DLD1 (cell line): ENCODE measurements around the gene GCDH.
"Not testable (repeated sequence)": the region's sequence is repeated elsewhere in the genome, so short reads cannot be mapped to it uniquely, and the experiment has no call there.

ENCODE experiments used
- in situ Hi-C: cut with HindIII; loops from 2 replicates; pipeline ENCODE4 v1.10.0; 2017; ENCODE audit warnings: low sequenced_read_pairs

GCDH gene

DNA sequence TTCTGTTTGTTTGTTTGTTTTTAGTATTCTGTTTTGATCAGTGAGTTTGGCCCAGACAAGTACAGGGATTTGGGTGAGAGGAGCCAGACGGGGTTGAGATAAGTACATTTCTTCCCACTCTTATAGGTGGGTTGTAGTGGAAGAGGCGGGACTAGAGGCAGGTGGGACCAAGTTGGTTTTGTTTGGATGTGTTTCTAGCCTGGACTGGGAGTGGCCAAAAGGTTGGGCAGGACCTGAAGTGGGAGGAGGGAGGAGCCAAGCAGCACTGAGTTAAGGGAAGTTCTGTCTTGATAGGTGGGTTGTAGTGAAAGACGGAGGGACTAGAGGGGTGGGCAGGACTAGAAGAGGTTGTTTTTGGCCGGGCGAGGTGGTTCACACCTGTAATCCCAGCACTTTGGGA lies 18.7 kb upstream of the GCDH start:
- in situ Hi-C loops = no loop called here

DNA sequence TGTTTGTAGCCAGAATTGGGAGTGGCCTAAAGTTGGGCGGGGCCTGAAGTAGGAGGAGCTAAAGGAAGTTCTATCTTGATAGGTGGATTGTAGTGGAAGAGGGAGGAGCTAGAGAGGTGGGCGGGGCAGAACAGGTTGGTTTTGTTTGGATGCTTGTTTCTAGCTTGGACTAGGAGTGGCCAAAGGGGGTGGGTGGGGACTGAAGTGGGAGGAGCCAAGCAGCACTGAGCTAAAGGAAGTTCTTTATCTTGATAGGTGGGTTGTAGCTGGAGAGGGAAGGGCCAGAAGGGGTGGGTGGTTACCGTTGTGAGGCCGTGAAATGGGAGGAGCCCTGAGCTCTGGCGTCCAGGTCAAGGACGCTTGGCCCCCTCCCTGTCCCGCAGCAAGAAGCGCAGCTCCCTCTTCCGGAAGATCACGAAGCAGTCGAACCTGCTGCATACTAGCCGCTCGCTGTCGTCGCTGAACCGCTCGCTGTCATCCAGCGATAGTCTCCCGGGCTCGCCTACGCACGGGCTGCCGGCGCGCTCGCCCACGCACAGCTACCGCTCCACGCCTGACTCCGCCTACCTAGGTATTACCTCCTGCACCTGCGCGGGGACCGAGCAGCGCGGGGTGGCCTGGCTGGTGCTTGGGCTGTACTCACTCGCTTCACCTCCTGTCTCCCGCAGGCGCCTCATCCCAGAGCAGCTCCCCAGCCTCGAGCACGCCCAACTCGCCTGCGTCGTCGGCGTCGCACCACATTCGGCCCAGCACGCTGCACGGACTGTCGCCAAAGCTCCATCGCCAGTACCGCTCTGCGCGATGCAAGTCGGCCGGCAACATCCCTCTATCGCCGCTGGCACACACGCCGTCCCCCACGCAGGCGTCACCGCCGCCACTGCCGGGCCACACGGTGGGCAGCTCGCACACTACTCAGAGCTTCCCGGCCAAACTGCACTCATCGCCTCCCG lies 17.7 kb upstream of the GCDH start:
- in situ Hi-C loops = no loop called here

DNA sequence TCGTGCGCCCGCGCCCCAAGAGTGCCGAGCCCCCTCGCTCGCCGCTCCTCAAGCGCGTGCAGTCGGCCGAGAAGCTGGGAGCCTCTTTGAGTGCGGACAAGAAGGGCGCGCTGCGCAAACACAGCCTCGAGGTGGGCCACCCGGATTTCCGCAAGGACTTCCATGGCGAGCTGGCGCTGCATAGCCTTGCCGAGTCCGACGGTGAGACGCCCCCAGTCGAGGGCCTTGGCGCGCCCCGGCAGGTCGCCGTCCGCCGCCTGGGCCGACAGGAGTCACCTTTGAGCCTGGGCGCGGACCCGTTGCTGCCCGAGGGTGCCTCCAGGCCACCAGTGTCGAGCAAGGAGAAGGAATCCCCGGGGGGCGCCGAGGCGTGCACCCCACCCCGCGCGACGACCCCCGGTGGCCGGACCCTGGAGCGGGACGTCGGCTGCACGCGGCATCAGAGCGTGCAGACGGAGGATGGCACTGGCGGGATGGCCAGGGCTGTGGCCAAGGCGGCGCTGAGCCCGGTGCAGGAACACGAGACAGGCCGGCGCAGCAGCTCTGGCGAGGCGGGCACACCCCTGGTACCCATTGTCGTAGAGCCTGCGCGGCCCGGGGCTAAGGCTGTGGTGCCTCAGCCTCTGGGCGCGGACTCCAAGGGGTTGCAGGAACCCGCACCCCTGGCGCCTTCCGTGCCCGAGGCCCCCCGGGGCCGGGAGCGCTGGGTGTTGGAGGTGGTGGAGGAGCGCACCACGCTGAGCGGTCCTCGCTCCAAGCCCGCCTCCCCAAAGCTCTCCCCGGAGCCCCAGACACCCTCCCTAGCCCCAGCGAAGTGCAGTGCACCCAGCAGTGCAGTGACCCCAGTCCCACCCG lies 16.8 kb upstream of the GCDH start:
- in situ Hi-C loops = no loop called here

DNA sequence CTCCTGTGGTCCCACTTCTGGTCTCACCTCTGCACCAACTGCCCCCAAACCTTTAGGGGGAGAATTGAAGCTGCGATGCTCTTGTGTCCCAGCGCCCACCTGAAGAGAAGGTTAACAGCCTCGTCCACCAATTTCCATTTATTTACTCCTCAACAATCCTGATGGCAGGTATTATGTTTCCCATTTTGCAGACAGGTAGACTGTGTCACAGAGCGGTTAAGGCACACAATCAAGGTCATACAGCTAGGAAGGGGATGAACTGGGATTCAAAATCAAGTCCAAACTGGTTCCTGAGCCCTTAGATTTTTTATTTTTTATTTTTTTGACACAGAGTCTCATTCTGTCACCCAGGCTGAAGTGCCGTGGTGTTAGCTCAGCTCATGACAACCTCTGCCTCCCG lies 15.9 kb upstream of the GCDH start:
- in situ Hi-C loops = no loop called here

DNA sequence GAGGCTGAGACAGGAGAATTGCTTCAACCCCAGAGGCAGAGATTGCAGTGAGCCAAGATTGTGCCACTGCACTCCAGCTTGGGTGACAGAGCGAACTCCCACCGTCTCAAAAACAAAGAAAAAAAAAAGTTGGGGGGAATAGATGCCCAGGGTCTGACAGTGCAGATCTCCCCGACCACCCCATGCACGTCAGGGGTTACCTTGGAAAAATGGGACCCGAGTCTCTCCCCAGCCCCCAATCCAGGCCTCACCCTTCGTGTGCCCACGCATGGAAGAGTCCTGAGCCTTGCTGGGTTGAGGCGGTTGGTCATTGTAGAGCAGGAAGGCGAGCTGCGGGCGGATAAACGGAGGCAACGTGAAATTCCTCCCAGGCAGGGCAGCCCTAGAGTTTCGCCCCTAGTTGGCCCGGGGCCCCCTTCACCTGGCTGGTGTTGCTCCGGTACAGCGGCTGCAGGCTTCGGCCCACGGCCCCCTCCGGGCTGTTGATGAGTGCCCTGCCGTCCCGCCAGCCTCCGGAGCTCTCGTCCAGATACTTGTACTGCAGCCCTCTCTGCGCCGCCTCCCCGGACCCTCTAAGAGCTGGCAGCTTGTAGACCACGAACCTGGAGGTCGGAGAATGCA lies 10.3 kb upstream of the GCDH start:
- in situ Hi-C loops = no loop called here

DNA sequence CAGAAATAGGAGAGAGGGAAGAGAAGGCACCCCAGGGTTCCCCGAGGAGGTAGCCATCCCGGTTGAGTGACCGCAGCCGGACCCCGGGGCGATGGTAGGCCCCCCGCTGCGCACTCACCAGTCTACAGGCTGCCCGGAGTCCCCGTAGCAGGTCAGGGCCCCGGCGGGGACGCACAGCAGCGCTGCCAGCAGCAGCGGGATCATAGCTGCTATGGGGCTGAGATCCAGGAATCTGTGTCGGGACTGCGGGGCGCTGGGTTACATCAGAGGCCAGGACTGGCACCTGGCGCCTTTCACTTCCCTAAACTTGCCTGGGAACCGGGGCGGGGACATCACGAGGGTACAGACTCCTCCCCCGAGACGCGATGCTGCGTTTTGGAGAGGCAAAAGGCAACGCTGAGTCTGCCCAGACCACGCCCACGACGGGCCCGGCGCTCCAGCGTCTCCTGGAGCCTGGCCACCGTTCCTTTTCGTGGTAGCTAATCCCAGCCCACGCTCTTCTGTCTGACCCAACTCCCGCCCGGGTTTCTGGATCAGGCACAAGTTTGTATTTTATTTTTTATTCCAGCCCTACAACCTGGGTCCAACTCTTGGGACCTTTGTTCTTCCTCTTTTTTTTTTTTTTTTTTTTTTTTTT lies 9.7 kb upstream of the GCDH start, which contains the start of gene DNASE2:
Gene DNASE2 (minus strand): TSS at position 278 of the 637 bp plus-strand sequence. CDS start 74 bp downstream, at position 204.
- in situ Hi-C loops = no loop called here

DNA sequence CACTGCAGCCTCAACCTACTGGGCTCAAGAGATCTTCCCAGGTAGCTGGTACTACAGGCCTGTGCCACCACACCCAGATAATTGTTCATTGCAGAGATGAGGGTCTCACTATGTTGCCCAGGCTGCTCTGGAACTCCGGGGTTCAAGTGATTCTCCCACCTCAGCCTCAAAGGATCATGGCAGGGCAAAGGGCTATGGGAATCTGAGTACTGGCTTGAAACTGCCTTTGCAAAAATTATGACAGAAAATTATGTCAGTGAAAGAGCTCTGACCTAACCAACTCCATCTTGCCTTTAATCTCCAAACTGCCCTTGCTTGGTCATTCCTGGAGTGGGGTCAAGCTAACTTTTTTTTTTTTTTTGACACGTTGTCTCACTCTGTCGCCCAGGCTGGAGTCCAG lies 8.4 kb upstream of the GCDH start:
- in situ Hi-C loops = no loop called here

DNA sequence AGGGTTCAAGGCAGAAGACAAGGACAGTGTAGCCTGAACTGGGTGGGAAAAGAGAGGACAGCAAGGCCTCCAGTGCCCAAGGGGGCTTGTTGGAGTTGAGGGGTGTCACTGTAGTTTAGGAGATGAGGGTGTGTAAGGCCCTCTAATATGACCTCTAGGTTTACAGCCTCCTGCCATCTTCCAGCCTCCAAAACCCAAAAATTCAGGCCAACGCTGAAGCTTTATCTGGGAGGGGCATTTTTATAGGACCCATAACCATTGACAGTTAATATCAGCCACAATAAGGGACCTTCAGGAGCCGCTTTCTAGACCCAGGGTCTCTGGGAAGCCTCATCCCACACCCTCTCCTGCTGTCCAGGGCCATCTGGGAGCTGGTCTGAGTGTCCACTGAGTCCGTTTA lies 6.8 kb upstream of the GCDH start:
- in situ Hi-C loops = no loop called here

DNA sequence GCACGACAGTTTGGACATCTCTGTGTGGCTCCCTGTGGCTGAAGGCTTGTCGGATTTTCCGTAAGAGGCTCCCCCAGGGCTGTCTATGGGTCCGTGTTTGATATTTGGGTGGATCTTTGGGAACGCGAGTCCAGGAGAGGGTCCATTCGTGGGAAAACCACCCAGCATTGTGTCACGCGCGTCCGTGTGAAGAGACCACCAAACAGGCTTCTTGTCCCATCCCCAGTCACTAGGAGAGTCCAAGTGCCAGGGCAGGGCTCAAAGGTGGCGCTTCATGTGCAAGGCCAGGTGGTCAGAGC lies 6.4 kb upstream of the GCDH start:
- in situ Hi-C loops = no loop called here

DNA sequence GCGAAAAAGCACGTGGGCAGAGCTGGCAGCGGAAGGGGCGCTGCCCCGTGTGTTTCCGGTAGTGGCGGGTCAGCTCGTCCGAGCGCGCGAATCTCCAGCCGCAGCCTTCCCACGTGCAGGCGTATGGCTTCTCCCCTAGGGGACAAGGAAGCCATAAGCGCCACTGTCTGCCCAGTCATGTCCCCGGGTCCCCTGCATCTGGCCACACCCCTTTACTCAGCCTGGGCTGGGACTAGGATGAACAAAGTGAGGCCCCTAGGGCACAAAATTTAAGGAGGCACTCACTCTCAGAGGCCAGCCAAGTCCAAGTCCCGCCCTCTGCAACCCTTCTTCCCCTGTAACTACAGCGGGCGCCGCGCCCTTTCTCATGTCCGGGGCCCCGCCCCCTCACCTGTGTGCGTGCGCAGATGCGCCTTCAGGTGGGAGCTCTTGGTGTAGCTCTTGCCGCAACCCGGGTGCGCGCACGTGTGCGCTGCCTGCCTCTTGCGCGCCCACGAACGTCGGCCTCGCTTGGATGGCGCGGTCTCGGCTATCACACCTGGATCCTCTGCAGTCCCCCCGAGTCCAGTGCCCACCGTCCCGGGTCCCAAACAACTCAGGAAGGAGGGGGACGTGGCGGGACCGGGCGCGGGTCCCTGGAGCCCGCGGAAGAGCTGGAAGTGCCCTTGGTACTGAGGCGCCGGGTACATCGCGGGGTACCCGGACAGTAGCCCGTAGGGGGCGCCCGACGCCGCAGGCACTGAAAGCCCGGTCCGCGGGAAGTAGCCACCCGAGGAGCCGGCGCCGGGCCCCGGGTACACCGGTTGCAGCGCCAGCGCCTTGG lies 5.8 kb upstream of the GCDH start:
- in situ Hi-C loops = no loop called here

DNA sequence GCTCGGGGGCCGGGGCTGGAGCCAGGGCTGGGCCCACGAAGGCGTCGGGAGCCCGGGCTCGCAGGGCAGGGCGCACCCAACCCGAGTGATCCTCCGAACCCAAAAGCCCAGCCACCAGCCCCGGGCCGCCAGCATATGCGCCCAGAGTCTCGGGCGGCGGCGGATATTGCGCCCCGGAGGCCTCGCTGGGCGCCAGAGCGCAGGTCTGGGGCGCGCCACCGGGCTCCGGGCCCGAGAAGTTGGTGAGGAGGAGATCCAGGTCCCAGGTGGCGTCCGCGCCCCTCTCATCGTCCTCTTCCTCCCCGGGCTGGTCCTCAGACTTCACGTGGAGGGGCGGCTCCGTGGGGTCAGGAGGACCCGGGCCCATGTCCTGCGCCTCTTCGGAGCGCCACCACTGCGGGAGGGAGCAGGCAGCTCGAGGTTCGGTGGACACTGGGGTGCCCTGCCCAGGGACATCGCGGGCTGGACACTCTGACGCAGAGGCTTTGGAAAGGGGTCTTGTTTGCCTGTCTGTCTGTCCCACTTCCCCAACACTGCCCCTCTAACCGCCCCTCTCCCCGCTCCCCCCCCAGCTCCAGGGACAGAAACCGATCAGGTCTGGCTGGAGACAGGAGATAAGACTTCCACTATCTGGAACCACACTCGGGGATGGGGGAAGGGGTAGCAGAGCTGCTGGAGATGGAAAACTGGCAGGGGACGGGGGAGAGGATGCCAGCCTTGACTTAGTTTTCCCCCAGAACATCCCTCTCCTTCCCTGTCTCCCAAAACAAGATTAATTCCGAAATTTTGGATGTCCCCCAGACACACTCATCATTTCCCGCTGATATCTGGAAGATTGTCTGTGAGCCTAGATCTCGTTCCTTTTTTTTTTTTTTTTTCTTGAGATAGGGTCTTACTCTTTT lies 5.0 kb upstream of the GCDH start:
- in situ Hi-C loops = no loop called here

DNA sequence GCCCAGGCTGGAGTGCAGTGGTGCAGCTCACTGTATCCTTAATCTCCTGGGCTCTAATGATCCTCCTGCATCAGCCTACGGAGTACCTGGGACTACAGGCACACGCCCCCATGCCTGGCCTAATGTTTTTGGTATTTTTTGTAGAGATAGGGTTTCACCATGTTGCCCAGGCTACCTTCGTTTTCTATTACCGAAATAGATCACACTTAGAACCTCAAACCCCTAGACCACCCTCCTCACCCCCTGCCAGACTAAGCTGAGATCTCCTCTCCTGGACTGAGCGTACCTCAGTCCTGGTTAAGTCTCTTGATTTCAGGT lies 4.3 kb upstream of the GCDH start:
- in situ Hi-C loops = no loop called here

DNA sequence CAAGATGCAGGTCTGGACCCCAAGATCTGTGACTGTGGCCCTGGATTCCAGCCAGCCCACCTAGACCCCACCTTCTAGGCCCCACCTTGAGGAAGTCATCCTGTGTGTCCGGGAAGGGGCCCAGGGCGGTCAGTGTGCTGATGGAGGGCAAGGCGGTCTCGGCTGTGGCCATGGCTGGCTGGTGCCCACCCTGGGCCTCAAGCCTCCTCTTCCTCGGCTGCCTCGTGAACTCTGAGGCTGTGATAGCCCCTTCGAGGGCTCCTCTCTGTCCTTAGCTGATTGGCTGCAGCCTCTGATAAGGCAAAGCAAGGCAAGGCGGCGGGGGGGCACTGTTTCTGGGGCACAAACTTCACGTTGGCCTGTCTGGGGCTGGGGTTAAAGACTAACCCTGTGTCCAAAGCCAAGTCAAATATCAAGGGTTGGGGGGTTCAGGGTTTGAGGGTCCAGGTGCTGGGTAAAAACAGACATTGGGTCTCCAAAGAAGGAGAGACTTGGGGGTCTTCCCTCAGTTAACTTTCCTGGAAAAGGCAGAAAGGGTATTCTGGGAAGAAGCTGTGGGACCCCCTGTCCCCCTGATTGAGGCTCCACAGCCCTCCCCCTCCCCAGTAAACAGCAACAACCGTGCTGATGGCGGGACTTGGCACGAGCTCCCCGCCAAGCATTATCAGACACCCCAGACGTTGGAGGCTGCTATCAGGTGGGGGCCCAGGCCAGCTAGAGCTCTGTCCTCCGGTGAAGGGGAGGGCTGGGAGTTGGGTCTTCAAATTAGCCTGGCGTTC lies 3.8 kb upstream of the GCDH start, which contains the start of gene KLF1:
Gene KLF1 (minus strand): TSS at position 233 of the 779 bp plus-strand sequence. CDS start 61 bp downstream, at position 172.
- in situ Hi-C loops = no loop called here

DNA sequence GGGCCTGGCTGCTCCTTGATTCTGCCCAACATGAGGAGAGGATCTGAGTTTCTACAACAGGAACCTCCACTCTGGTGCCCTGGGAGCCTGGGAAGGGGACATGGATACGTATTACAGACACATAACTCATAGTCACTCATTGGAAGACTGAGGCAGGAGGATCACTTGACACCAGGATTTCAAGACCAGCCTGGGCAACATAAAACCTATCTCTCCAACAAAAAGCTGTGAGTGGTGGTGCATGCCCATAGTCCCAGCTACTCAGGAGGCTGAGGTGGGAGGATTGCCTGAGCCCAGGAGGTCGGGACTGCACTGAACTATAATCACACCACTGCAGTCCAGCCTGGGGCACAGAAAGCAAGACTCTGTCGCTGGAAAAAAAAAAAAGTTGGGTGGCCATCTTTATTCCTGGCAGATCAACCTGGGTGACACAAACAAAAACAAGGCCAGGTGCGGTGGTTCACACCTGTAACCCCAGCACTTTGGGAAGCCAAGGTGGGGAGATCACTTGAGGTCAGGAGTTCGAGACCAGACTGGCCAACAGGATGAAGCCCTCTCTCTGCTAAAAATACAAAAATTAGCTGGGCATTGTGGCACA lies 2.9 kb upstream of the GCDH start:
- in situ Hi-C loops = no loop called here

DNA sequence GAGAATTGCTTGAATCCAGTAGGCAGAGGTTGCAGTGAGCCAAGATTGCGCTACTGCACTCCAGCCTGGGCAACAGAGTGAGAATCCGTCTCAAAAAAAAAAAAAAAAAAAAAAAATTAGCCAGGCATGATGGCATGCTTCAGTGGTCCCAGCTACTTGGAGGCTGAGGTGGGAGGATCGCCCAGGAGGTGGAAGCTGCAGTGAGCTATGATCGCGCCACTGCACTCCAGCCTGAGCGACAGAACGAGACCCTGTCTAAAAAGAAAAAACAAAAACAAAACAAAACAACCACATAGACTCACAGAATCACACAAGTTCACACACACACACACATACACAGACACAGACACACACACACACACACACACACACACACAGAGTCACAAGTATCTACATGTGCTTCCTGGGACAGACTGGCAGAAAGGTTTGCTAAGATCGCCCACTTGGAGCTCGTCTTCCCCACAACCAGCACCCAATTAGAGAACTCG lies 617 bp upstream of the GCDH start:
- in situ Hi-C loops = not testable (repeated sequence)

DNA sequence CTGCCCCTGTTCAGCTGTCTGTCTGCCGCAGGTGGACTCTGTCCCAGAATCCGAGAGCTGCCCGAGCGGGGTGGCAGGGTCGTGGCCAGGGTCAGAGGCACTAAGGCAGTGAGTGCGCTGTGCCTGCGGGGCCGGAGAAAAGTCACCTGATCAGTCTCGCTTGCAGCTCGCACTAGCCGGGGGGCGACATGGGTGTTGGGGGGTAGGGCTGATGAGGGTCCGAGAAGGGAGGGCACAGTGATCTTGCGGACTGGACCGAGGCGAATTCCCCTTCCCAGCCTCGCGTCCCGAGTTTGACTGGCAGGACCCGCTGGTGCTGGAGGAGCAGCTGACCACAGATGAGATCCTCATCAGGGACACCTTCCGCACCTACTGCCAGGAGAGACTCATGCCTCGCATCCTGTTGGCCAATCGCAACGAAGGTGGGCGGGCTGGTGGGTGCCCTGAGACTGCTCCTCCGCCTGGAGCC lies 627 bp downstream of the GCDH start:
- in situ Hi-C loops = no loop called here

DNA sequence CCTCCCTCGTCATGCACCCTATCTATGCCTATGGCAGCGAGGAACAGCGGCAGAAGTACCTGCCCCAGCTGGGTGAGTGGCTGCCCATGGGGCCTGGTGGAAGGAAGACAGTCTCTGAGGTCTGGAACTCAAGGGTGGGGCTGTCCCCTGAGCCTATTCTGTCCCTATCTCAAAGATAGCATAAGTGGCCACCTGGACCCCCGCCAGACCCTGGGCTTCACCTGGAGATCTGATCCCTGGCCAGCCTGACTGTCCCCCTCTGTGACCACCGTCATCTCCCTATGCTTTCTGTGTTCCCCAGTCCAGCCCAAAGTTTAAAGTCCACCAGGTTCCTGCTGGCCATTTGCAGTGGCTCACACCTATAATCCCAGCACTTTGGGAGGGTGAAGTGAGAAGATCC lies 2.6 kb downstream of the GCDH start:
- in situ Hi-C loops = no loop called here

DNA sequence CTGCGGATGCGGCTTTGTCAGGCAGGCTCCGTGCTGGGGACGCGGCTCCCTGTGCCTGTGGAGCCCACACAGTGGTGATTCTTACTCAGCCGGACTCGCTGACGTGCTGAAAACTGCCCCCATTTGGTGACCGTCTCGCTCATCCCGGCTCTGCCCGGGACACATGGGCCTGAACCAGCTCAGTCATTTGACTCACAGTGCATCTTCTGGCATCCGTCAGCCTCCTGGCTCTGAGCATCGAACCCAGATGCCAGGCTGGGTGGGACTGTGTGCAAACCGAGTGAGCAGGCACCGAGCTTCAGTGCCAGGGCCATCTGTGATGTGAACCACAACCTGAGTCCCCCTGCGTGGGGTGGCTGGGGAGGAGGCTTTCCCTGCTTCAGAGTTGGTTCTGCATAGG lies 5.5 kb downstream of the GCDH start:
- in situ Hi-C loops = no loop called here
